DMS 273 (cell line): ENCODE measurements around the gene ADH7.
"Not testable (repeated sequence)": the region's sequence is repeated elsewhere in the genome, so short reads cannot be mapped to it uniquely, and the experiment has no call there.

Experiments
- DNase-seq: peaks from one replicate; lab custom pipeline; 2025; ENCODE audit not compliant: unreplicated experiment; lab: John Stamatoyannopoulos, UW

The ADH7 gene

GRCh38 chr4:99381588-99382175 lies 53.5 kb downstream of the ADH7 start:
- DNase-seq, result no peak

GRCh38 chr4:99379571-99379970 lies 55.6 kb downstream of the ADH7 start:
- no peak for DNase-seq

- no peak for DNase-seq
Measured at GRCh38 chr4:99378876-99379275, 56.3 kb downstream of the ADH7 start.

- DNase-seq, result peak; percentile 45
Measured at GRCh38 chr4:99377341-99377740, 57.8 kb downstream of the ADH7 start.

- not testable (repeated sequence) for DNase-seq
Measured at GRCh38 chr4:99372464-99372863, 62.7 kb downstream of the ADH7 start.

GRCh38 chr4:99367817-99368216 lies 67.3 kb downstream of the ADH7 start:
- DNase-seq, result peak; percentile 6

GRCh38 chr4:99366491-99366890 lies 68.7 kb downstream of the ADH7 start:
- no peak for DNase-seq

GRCh38 chr4:99362768-99363167 lies 72.4 kb downstream of the ADH7 start:
- peak; percentile 21 for DNase-seq
